NCI-H82 (cell line): ENCODE results near the gene LRRC56.

Experiments used
- DNase-seq: peaks from one replicate; lab custom pipeline; 2025; lab: John Stamatoyannopoulos, UW

LRRC56 gene

GRCh38 chr11:536841-537621 lies at the start of gene LRRC56:
Gene LRRC56 (plus strand): TSS chr11:537527. CDS start chr11:540685, 3,158 bp downstream.
- DNase-seq: peak; percentile 94

DNA sequence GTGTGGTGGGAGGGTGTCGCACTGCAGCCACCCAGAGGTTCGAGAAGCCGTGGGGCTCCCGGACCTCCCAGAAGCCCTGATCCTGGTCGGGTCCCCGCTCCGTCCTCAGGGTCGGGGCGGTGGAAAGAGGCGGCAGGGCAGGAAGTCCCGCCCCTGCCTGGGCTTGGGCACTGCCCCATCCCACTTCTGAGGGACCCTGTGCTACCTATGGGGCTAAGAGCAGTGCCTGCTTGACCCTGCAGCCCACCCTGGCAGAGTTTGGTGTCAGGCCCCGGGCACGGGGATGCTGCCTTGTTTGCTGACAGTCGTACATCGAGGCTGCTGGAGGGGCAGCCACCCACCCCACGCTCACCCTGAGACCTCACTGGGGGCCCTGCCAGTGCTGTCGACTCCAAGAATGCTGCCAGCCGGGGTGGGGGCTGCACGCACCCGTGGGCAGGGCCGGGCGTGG lies 49.7 kb upstream of the LRRC56 start:
- DNase-seq: no peak

DNA sequence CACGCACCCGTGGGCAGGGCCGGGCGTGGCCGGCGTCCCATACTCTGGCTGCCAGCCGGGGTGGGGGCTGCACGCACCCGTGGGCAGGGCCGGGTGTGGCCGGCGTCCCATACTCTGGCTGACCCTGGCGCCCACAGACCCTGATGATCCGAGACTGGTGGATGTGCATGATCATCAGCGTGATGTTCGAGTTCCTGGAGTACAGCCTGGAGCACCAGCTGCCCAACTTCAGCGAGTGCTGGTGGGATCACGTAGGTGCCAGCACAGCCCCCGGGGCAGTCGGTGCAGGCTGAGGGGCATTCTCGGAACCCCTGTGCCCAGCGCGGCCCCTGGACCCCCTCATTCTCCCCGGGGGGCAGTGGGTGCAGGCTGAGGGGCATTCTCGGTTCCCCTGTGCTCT lies 49.3 kb upstream of the LRRC56 start:
- DNase-seq: no peak

DNA sequence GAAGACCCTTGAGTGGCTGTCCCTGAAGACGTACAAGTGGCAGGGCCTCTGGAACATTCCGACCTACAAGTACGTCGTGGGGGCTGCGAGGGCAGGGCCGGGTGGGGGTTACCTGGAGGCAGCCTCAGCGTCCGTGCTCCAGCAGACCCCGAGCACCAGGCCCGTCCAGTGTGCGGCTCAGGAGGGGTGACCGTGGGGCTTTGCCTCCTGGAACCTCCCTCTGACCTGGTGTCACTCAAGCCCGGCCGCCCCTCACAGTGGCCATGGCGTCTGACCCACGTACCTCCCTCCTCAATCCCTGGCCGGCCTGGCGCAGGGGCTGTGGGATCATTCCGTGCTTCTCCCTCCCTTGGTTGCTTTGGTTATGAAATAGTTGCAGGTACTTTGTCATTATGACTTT lies 48.7 kb upstream of the LRRC56 start:
- DNase-seq: no peak

DNA sequence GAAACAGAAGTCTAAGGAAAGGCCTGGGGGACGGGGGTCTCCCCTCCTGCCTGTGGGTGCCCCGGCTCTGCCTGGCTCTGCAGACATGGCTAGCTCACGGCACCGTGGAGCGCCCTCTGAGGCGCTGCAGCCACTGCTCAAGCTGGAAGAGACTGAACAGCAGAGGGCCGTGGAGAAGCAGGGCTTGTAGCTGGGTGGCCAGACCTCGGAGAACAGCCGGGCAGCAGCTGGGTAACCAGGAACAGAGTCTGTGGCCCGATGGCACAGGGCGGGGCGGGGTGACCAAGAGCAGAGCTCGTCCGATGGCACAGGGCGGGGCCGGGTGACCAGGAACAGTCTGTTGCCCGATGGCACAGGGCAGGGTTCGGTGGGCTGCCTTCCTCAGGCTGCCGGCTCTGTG lies 48.3 kb upstream of the LRRC56 start:
- no peak for DNase-seq

GRCh38 chr11:489610-490185 lies 47.6 kb upstream of the LRRC56 start:
- DNase-seq: no peak

GRCh38 chr11:490186-490929 lies 47.0 kb upstream of the LRRC56 start:
- DNase-seq: no peak

- DNase-seq: no peak
Observed at GRCh38 chr11:490930-491260, 46.4 kb upstream of the LRRC56 start.

DNA sequence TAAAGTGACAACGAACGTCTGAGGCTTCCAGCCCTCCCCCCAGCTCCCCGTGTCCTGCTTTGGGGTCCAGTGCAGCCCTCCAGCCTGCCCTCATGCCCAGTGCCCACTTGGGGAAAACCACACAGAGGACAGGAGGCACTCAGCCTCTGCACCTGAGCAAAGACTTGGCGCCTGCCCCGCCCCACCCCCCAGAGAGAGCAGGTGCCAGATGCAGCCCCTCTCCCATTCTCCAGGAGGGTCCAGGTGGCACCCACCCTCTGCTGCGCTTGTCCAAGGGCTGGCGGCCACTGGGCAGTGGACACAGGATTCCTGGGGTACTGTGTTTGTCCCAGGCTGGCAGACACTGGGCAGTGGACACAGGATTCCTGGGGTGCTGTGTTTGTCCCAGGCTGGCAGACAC lies 46.0 kb upstream of the LRRC56 start:
- no peak for DNase-seq

DNA sequence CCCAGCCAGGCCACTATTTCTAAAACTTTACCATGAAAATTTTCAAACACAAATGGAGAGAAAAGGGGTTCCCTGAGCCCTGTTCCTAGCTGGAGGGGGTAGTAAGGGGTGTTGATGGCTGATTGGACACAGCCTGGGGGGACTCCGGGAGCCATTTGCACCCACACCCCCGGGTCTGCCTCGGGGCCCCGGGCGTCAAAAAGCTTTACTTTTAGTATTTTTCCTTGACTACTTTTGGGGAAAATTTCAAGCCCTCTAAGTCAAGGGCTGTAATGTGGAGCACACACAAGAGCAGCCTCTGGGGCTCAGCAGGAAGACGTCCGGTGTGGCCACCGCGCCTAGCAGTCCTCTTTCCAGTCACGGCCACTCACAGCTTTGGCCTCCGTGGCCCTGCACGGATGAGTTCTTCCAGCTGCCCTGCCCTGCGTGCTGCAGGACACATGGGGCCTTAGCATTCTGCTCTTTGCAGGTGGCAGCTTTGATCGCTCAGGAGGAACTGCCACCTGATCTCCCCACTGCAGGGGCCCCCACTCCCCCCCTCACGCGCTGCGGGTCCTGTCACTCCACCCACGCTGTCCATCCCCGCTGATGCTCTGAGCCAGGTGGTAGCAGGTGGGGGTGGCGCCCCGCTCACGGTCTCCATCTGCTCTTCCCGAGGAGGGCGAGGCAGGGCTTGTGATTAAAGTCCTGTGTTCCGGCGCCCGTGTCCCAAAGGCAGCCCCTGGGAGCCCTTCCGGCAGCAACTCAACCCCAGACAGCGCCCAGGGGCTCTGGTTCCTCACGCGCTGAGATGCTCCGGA lies 44.7 kb upstream of the LRRC56 start:
- DNase-seq: no peak

DNA sequence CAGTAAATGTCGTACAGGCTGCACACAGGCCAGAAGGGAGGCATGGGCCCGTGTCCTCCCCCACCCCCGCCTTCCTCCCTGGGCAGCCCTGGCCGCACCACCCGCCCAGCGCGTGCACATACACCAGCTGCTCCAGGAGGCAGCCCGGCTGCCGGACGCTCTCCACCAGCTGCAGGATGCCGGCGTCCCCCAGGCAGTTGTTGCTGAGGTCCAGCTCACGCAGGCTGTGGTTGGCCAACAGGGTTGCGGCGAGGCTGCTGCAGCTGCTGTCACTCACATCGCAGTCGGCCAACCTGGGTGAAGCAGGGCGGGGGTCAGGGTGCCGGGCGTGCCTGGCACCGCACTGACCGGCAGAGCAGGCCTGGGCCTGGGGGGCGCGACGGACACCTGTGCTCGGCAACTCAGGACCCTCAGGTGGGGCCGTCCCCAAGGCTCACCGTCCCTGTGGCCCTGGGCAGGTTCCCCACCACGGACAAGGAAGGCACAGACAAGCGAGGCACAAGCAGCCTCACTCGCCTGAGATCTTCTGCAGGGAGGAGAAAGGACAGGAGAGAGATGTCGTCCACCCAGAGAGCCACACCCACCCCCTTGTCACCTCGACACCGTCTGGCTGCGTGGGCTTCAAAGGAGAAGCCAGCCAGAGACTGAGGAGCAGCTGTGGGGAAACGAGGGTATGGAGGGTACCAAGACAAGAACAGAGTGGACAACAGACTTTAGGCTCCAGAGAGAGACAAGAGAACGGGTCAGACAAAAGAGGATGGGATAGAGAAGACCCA lies 42.4 kb upstream of the LRRC56 start:
- DNase-seq: no peak

GRCh38 chr11:495537-495931 lies 41.8 kb upstream of the LRRC56 start:
- DNase-seq: no peak

DNA sequence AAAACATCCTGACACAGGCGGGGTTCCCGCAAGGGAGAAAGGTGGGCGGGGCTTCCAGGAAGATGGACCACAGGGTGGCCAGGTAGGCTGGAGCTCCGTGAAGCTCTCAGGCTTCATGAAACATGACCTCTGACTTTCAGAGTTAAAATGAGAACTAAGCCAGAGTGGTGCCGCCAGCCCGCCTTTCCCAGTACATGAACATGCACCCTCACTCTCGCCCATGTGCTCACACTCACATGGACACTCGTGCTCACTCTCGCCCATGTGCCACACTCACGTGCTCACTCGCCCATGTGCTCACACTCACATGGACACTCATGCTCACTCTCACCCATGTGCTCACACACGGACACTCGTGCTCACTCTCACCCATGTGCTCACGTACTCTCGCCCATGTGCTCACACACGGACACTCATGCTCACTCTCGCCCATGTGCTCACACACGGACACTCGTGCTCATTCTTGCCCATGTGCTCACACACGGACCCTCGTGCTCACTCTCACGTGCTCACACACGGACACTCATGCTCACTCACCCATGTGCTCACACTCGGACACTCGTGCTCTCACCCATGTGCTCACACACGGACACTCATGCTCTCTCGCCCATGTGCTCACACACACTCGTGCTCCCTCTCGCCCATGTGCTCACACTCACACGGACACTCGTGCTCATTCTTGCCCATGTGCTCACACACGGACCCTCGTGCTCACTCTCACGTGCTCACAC lies 40.3 kb upstream of the LRRC56 start:
- peak; percentile 14 for DNase-seq

- DNase-seq: no peak
Observed at GRCh38 chr11:497565-498296, 39.6 kb upstream of the LRRC56 start.

DNA sequence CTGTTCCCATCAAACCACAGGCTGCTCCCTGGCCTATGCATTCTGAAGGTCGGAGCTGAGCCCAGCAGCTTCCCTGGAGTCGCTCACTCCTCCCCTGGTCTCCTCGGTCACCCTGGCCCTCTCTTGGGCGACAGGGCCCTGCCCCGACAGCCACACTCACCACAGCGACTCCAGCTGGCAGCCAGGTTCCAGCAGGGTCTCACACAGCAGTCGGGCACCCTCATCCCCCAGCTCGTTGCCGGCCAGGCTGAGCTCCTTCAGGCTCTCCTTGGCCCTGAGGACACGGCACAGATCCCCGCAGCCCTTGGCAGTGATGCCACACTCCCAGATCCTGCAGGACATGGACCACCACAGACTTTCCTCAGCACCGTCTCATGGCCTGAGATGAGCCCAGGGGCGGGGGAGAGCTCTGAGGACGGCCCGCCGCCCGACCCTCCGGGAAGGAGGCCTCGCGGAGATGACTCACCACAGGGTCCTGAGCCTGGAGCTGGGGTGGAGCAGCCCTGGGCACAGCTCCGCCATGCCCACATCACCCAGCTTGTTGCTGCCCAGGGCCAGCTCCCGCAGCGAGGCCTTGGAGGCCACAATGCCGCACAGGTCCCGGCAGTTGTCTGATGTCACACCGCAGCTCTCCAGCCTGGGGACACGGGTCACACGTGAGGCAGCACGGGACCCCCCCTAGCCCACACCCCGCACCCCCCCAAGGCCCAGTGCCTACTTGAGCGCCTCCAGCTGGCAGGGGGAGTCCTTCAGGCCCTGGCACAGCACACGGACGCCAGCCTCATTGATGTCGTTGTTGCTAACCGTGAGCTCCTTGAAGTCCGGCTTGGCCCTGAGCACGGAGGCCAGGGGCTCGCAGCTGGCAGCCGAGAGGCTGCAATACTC lies 38.8 kb upstream of the LRRC56 start:
- DNase-seq: no peak

DNA sequence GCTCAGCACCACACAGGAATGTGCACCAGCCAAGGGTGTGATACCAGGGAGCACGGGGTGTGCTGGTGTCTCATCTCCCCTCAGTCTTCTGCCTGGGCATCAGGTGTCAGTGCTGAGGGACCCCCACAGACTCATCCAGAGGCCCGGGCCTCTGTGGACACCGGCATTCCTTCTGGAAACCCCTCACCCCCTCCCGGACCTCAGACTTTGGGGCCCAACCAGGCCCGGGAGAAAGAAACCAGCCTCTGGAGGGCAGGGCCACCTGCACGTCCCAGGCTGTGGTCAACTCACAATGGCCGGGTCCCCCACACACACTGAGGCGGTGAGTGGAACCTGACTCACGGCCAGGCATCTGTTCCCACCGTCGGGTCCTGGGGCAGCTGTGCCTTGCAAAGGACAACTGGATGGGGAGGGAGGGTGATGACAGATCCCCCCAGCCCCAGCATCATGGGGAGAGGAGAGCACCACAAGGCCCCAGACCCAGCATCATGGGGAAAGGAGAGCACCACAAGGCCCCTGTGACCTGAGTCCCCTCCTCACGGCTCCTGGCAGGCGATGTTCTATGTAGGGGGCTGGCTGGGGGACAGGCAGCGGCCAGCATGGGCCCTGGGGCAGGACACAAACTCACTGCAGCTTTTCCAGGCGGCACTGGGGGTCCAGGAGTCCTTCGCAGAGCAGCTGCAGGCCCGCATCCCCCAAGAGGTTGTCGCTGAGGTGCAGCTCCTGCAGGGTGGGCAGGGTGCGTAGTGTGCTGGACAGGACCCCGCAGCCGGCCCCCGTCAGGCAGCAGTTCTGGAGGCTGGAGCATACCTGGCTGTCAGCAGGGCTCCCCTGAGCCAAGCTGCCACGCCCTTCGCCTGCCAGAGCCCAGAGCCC lies 37.9 kb upstream of the LRRC56 start:
- DNase-seq: no peak

DNA sequence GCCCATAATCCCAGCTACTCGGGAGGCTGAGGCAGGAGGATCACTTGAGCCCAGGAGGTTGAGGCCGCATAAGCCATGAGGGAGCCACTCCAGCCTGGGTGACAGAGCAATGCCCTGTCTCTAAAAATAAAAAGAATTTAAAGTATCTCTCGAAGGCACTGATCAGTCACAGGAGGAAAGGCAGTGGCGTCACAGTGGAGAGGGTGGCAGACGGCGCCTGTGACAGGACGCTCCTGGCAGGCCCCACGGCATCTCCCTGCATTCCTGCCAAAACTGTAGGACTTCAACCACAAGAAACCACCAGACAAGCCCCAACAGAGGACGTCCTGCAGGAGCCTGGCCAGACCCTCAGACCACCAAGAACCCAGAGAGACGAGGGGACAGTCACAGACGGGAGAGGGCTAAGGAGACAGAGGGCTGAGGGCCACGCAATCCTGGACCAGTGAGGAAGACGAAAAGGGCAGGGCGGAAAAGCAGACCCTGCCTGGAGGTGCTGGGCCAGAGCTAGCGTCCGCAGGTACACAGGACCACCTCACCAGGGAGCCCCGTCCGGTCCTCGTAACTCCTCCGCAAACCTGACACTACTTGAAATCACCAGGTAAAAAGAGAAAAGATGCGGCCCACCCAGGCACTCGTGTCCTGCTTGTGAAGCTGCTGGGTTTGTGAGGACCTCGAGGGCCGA lies 36.2 kb upstream of the LRRC56 start:
- DNase-seq: no peak
